GM12878 (cell line): ENCODE results near the gene GAB1. TPM values are rescaled to one million over a fixed set of nuclear protein-coding genes. Genes with fewer than 3 reads are reported as not detected.

Source experiments
- ATAC-seq: fragments of 200-7000 bp; cut with Tn5 transposase; 3 replicates; pipeline ENCODE4 v1.9.1; 2020; ENCODE audit warnings: mild to moderate bottlenecking, moderate library complexity
- BruUV-seq: library from RNA; stranded (reverse); fragments of 400-500 nt; replicated peaks from 2 replicates; lab custom pipeline; 2021; lab: Mats Ljungman, UMichigan
- CTCF ChIA-PET: fragments of 300-600 bp; sonication (Branson Sonifier 250); formaldehyde crosslinking; extraction: SDS; loops from one replicate; lab custom pipeline; 2021; ENCODE audit warnings: inconsistent platforms; lab: Yijun Ruan, JAX
- POLR2A ChIA-PET: fragments of 350-600 bp; formaldehyde crosslinking; extraction: SDS; loops from one replicate; lab custom pipeline; 2021; ENCODE audit warnings: inconsistent platforms; lab: Charles Lee
- RAD21 ChIA-PET: fragments of 300-600 bp; sonication (Branson Sonifier 250); formaldehyde crosslinking; loops from one replicate; lab custom pipeline; 2023; ENCODE audit warnings: antibody characterized with exemption; ENCODE audit not compliant: unreplicated experiment; lab: Charles Lee
- SMC1A ChIA-PET: fragments of 300-600 bp; sonication (Branson Sonifier 250); formaldehyde crosslinking; loops from one replicate; lab custom pipeline; 2023; ENCODE audit not compliant: unreplicated experiment, uncharacterized antibody; lab: Charles Lee
- DNase-seq: peaks from one replicate; pipeline ENCODE4 v3.0.0-alpha.2; 2011; ENCODE audit warnings: low read depth, low spot score
- FAIRE-seq: peaks from 3 replicates; lab custom pipeline; 2011; peaks lifted over from hg19 to GRCh38; lab: Jason Lieb, UNC
- H2AFZ ChIP-seq: 2 replicates; pipeline ENCODE4 v1.6.0; 2011; ENCODE audit warnings: low read depth, low read length, control low read depth; ENCODE audit not compliant: control insufficient read depth
- H3K27ac ChIP-seq: 2 replicates; pipeline ENCODE4 v1.5.1; 2011; ENCODE audit warnings: control low read depth; ENCODE audit not compliant: control insufficient read depth, insufficient read depth
- H3K27me3 ChIP-seq, 2 experiments: replicated peaks in 1 of 2; 2 replicates each; pipeline versions ENCODE4 v1.6.0 to v1.6.1; 2011; ENCODE audit warnings: low read length in 1 of 2; ENCODE audit not compliant: control insufficient read depth in 2 of 2, insufficient read depth in 2 of 2
- H3K36me3 ChIP-seq, 2 experiments: 2 replicates each; pipeline ENCODE4 v1.5.1; 2011; ENCODE audit warnings: low read length in 1 of 2; ENCODE audit not compliant: control insufficient read depth in 2 of 2, insufficient read depth in 2 of 2
- H3K4me1 ChIP-seq: 2 replicates; pipeline ENCODE4 v1.6.1; 2011; ENCODE audit warnings: mild to moderate bottlenecking, low read length, moderate library complexity, mixed read lengths; ENCODE audit not compliant: control insufficient read depth, insufficient read depth
- H3K4me2 ChIP-seq: 2 replicates; pipeline ENCODE4 v1.6.0; 2011; ENCODE audit warnings: control low read depth; ENCODE audit not compliant: control insufficient read depth, insufficient read depth
- H3K4me3 ChIP-seq: fragments of 200-600 bp; sonication (generic); 2 replicates; pipeline ENCODE4 v1.5.1; 2016
- H3K79me2 ChIP-seq: 2 replicates; pipeline ENCODE4 v1.6.0; 2011; ENCODE audit warnings: low read length; ENCODE audit not compliant: control insufficient read depth, insufficient read depth
- H3K9ac ChIP-seq: 2 replicates; pipeline ENCODE4 v1.8.0; 2011; ENCODE audit warnings: low read length, control low read depth, mixed read lengths; ENCODE audit not compliant: control insufficient read depth, insufficient read depth
- H3K9me3 ChIP-seq: replicated peaks from 3 replicates; pipeline ENCODE4 v1.5.1; 2011; ENCODE audit warnings: mild to moderate bottlenecking, low read length; ENCODE audit not compliant: control insufficient read depth, insufficient read depth
- H4K20me1 ChIP-seq: 2 replicates; pipeline ENCODE4 v1.6.0; 2011; ENCODE audit not compliant: control insufficient read depth, insufficient read depth
- ATF2 ChIP-seq: IDR thresholded peaks from 2 replicates; pipeline ENCODE4 v1.6.1; 2012; ENCODE audit warnings: low read length, inconsistent platforms
- BHLHE40 ChIP-seq, 2 experiments: fragments of 450-650 bp in 1 of 2; IDR thresholded peaks; 2 replicates each; pipeline ENCODE4 v1.6.1; 2011 to 2017; ENCODE audit warnings: low read depth in 2 of 2, borderline replicate concordance in 1 of 2, improper control_type of control experiment in 1 of 2, low read length in 1 of 2, mild to moderate bottlenecking in 1 of 2
- CUX1 ChIP-seq: IDR thresholded peaks from 2 replicates; pipeline ENCODE4 v1.6.1; 2012; ENCODE audit warnings: improper control_type of control experiment, low read depth, low read length; ENCODE audit not compliant: insufficient replicate concordance
- IRF4 ChIP-seq: IDR thresholded peaks from 2 replicates; pipeline ENCODE4 v1.6.1; 2011; ENCODE audit warnings: low read depth, low read length
- IRF5 ChIP-seq: fragments of 450-650 bp; IDR thresholded peaks from 2 replicates; pipeline ENCODE4 v1.6.1; 2017; ENCODE audit warnings: borderline replicate concordance
- KAT2A ChIP-seq: conservative IDR thresholded peaks from 2 replicates; pipeline ENCODE4 v1.6.1; 2011; ENCODE audit warnings: low read depth, low read length; ENCODE audit not compliant: control insufficient read depth
- PML ChIP-seq: IDR thresholded peaks from 2 replicates; pipeline ENCODE4 v1.6.1; 2012; ENCODE audit warnings: low read length, inconsistent platforms
- RAD51 ChIP-seq: fragments of 450-650 bp; IDR thresholded peaks from 2 replicates; pipeline ENCODE4 v1.6.1; 2016; ENCODE audit warnings: moderate library complexity, mild to moderate bottlenecking, inconsistent platforms
- SMAD1 ChIP-seq: fragments of 450-650 bp; IDR thresholded peaks from 2 replicates; pipeline ENCODE4 v1.6.1; 2018; ENCODE audit warnings: mild to moderate bottlenecking, low read depth; ENCODE audit not compliant: partially characterized antibody
- SMC3 ChIP-seq: IDR thresholded peaks from 2 replicates; pipeline ENCODE4 v1.6.1; 2011; ENCODE audit warnings: low read length, improper control_type of control experiment, borderline replicate concordance
- SRF ChIP-seq, 2 experiments: IDR thresholded peaks; 2 replicates each; pipeline ENCODE4 v1.6.1; 2011; ENCODE audit warnings: low read depth in 2 of 2, low read length in 2 of 2, mild to moderate bottlenecking in 1 of 2, moderate library complexity in 1 of 2
- STAT3 ChIP-seq: IDR thresholded peaks from 2 replicates; pipeline ENCODE4 v1.6.1; 2011; ENCODE audit warnings: low read depth, low read length, improper control_type of control experiment
- ZNF274 ChIP-seq: IDR thresholded peaks from one replicate; pipeline ENCODE4 v1.8.0; 2011; ENCODE audit not compliant: insufficient read length, insufficient read depth
- ZNF384 ChIP-seq: IDR thresholded peaks from 2 replicates; pipeline ENCODE4 v1.6.1; 2012; ENCODE audit warnings: low read depth, mild to moderate bottlenecking, low read length, improper control_type of control experiment, borderline replicate concordance
- WGBS: methylation state at CpG from one replicate; pipeline ENCODE4 v1.1.6; 2016; ENCODE audit warnings: low lambda C conversion rate; ENCODE audit not compliant: insufficient replicate concordance, insufficient coverage; ENCODE audit errors: missing lambda C conversion rate; 5-methylcytosine and 5-hydroxymethylcytosine counted together
- in situ Hi-C: fragments of 300-500 bp; cut with MboI; formaldehyde crosslinking; loops from 9 replicates; pipeline ENCODE4 v1.14.3; 2018; ENCODE audit warnings: mixed read lengths
- intact Hi-C: fragments of 100-400 bp; cut with micrococcal nuclease; formaldehyde crosslinking; loops from one replicate; pipeline ENCODE4 v1.14.2; 2022; ENCODE audit not compliant: unreplicated experiment
- polyA plus RNA-seq, 11 experiments: library from polyadenylated mRNA; depleted of rRNA in 4 of 11; unstranded in 6 of 11; stranded (reverse) in 5 of 11; fragments of >200 nt; fragmentation: Nextera tagmentation in 4 of 11; fragmentation: Illumina TruSeq in 1 of 11; extraction: Ambion mirVana in 4 of 11; extraction: Trizol in 1 of 11; gene quantifications; 1 replicate in 1 of 11; 2 replicates in 10 of 11; pipeline versions ENCODE4 v1.2.1 to v1.2.3, GENCODE V29; 2011 to 2016; ENCODE audit warnings: inconsistent platforms in 2 of 11, missing spikeins in 2 of 11, low read depth in 1 of 11
- total RNA-seq, 4 experiments: library from RNA; depleted of rRNA in 3 of 4; stranded (reverse); fragments of >200 nt in 3 of 4; fragmentation: Illumina TruSeq in 1 of 4; extraction: Trizol in 1 of 4; gene quantifications; 2 replicates each; pipeline versions ENCODE4 v1.2.1 to v1.2.3, GENCODE V29; 2013 to 2021

The GAB1 gene
- total and polyA plus RNA-seq, 10 of the 15 experiments (the other 5 are each of a cell fraction or from before 2014, with no cell fraction given): 0.37 to 5.3 (median 3.2) TPM

GRCh38 chr4:143399113-143399949 lies 62.7 kb downstream of the GAB1 start:
- BruUV-seq: no TSS peak
- TF ChIP-seq SRF (IDR thresholded peaks at IDR 0.05; ENCODE audit: low read depth in 2 of 2, low read length in 2 of 2): no peak
- TF ChIP-seq RAD51: peak; percentile 43; the same call in 1 of the 2 replicates
- TF ChIP-seq STAT3: no peak
- no peak for TF ChIP-seq SMAD1
- TF ChIP-seq CUX1: no peak
- peak; percentile 38; the same call in 1 of the 2 replicates for TF ChIP-seq IRF4
- TF ChIP-seq PML: no peak
- TF ChIP-seq ZNF384: no peak
- TF ChIP-seq IRF5: no peak
- no peak for TF ChIP-seq KAT2A
- no peak for TF ChIP-seq ATF2
- peak; percentile 27 to 39; a peak in 2 of 4 replicates for TF ChIP-seq BHLHE40 (IDR thresholded peaks at IDR 0.05; ENCODE audit: borderline replicate concordance in 1 of 2, low read depth in 2 of 2, low read length in 1 of 2)
- peak; percentile 80; the same call in 1 of the 2 replicates for TF ChIP-seq SMC3
- TF ChIP-seq ZNF274: no peak

More at GRCh38 chr4:143399113-143399949, 62.7 kb downstream of the GAB1 start:
- in situ Hi-C loops (no loop called here), intact Hi-C loops (loop anchor here (1.0 to 2.0 kb wide), 2 partner anchors 23 to 83 kb away; no protein-coding TSS in a partner anchor)
- Histone ChIP-seq H3K4me3 (no peak overlapping the region), H3K4me2 (no peak overlapping the region), H3K36me3 (no peaks in the 10 kb centered on the region), H3K9ac (no peak overlapping the region), H3K79me2 (no peaks in the 10 kb centered on the region), H3K27me3 (no peaks in the 10 kb centered on the region; a peak in 1 of 4 replicates), H3K4me1 (peaks cover 19% of the 10 kb centered on the region), H2AFZ (no peak overlapping the region), H3K9me3 (no peaks in the 10 kb centered on the region), H4K20me1 (no peaks in the 10 kb centered on the region), H3K27ac (no peak overlapping the region)
- DNase-seq (no peak), FAIRE-seq (peak; percentile 69), ATAC-seq (peak; percentile 76)
- POLR2A ChIA-PET: no interaction called here
- CTCF ChIA-PET: interaction anchor here (0.7 to 4.7 kb wide), 10 partner anchors 10 to 85 kb away, joined by 3 to 48 read pairs (median 6); no protein-coding TSS in a partner anchor
- RAD21 ChIA-PET: interaction anchor here (0.7 to 3.7 kb wide), 4 partner anchors 9 to 81 kb away, joined by 3 to 18 read pairs (median 4); no protein-coding TSS in a partner anchor
- WGBS: 2% methylated on average over 5 of the region's 5 CpGs
- SMC1A ChIA-PET: interaction anchor here (0.7 to 11.0 kb wide), 10 partner anchors 9 to 121 kb away, joined by 3 to 204 read pairs (median 4); partner anchors contain the start of gene GAB1
